Breast epithelium (tissue), 3 donors: ENCODE measurements around the gene HYDIN.

Experiments
- CTCF ChIP-seq, 3 donors: fragments of 450-650 bp; IDR thresholded peaks; one replicate each; pipeline ENCODE4 v1.5.1; 2016 to 2017; ENCODE audit warnings: antibody characterized with exemption in 3 of 3, mild to moderate bottlenecking in 3 of 3, moderate library complexity in 3 of 3
- POLR2A ChIP-seq: fragments of 450-650 bp; IDR thresholded peaks from one replicate; pipeline ENCODE4 v1.6.1; 2016; ENCODE audit warnings: antibody characterized with exemption, mild to moderate bottlenecking, moderate library complexity

GRCh38 chr16:70805380-70805779 lies 425.1 kb downstream of the HYDIN start:
- TF ChIP-seq CTCF (IDR thresholded peaks at IDR 0.05) (no peak), POLR2A (no peak)
